ENCODE data around the gene CUEDC1. TPM values are rescaled to one million over a fixed set of nuclear protein-coding genes. Genes with fewer than 3 reads are reported as not detected.
"Not testable (repeated sequence)": the region's sequence is repeated elsewhere in the genome, so short reads cannot be mapped to it uniquely, and the experiment has no call there.

The CUEDC1 gene
- total RNA-seq, 1 donor from 2014 or later, result 14.5 TPM

DNA sequence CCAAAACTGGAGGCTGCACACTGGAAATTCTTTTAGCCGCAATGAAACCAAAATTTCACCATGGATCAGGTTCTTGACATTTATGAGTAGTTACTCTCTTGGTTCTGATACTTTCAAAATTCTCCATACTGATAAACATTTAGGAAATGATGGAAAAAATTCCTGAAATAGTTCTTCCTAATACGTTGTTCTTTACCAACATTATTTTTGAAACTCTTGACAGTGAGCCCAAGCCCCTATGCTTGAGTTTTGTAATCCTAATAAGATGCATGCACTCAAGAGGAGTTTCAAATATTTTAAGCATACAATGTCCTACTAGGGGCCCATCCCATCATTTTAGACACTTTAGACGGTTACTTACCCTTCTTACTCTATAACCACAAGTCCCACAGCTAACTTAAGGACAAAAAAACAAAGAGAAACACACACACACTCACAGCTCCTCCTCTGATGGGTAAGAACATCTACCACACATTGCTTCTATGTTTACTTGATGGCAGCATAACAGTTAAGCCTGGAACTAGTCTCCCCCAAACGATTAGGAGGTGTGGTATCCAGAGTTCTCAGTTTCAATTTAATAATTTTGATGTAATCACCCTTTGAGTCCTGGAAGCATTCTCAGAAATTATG, 29.2 kb upstream of the CUEDC1 start:
- no peak for DNase-seq (ENCODE audit: low read depth)
- no peak overlapping the region for H3K4me3 ChIP-seq (ENCODE audit: low read depth, low read length)
- TF ChIP-seq, protein P1, sequence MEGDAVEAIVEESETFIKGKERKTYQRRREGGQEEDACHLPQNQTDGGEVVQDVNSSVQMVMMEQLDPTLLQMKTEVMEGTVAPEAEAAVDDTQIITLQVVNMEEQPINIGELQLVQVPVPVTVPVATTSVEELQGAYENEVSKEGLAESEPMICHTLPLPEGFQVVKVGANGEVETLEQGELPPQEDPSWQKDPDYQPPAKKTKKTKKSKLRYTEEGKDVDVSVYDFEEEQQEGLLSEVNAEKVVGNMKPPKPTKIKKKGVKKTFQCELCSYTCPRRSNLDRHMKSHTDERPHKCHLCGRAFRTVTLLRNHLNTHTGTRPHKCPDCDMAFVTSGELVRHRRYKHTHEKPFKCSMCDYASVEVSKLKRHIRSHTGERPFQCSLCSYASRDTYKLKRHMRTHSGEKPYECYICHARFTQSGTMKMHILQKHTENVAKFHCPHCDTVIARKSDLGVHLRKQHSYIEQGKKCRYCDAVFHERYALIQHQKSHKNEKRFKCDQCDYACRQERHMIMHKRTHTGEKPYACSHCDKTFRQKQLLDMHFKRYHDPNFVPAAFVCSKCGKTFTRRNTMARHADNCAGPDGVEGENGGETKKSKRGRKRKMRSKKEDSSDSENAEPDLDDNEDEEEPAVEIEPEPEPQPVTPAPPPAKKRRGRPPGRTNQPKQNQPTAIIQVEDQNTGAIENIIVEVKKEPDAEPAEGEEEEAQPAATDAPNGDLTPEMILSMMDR (conservative IDR thresholded peaks at IDR 0.05; ENCODE audit: low read depth, low read length), result no peak

- DNase-seq (ENCODE audit: low read depth), result no peak
- H3K4me3 ChIP-seq (ENCODE audit: low read depth, low read length), result no peak overlapping the region
- TF ChIP-seq, protein P1 (conservative IDR thresholded peaks at IDR 0.05; ENCODE audit: low read depth, low read length), result no peak
Observed at GRCh38 chr17:57983446-57983845, 28.2 kb upstream of the CUEDC1 start.

GRCh38 chr17:57982452-57983170, 27.4 kb upstream of the CUEDC1 start:
- no peak for DNase-seq (ENCODE audit: low read depth)
- TF ChIP-seq, protein P1 (conservative IDR thresholded peaks at IDR 0.05; ENCODE audit: low read depth, low read length), result no peak
- H3K4me3 ChIP-seq (ENCODE audit: low read depth, low read length), result no peak overlapping the region

DNA sequence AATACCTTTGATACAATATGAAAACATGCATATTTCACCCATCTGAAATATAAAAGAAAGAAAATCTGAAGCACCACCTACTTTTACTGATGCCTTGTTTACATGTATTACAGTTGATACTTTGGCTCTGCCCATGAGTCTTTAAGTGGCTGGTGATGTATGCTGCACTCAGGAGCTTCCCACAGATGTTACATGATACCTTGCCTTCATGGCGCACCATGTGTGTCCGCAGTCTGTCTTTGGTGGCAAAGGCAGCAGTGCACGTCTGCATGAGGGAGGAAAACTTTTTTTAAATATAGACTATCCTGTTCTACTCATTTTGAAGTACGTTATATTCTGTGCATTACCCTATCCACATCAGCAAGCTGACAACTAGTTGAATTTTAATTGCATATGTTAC, 25.3 kb upstream of the CUEDC1 start:
- TF ChIP-seq, protein P1 (conservative IDR thresholded peaks at IDR 0.05; ENCODE audit: low read depth, low read length), result no peak
- no peak overlapping the region for H3K4me3 ChIP-seq (ENCODE audit: low read depth, low read length)
- DNase-seq (ENCODE audit: low read depth), result no peak

- H3K4me3 ChIP-seq (ENCODE audit: low read depth, low read length), result no peak overlapping the region
- TF ChIP-seq, protein P1 (conservative IDR thresholded peaks at IDR 0.05; ENCODE audit: low read depth, low read length), result no peak
- no peak for DNase-seq (ENCODE audit: low read depth)
Observed at GRCh38 chr17:57979076-57979475, 23.9 kb upstream of the CUEDC1 start.

DNA sequence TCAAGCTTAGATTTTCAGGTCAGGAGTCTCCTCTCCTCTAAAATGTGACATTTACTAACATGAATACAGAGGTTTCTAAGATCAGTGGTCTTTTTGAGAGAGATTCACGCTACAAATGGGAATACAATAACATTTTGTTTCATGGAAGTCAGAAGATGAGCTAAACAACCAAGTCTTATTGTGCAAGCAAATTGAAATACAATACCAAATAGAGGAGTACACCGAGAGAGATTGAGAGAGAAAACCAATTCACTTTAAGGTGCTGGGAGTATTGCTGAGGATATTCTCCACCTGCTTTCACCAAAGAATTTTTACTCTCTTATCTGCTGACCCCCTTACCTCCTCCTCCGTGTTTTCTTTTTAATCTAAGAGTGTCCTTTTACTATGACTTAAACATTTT, 21.4 kb upstream of the CUEDC1 start:
- TF ChIP-seq, protein P1 (conservative IDR thresholded peaks at IDR 0.05; ENCODE audit: low read depth, low read length), result no peak
- H3K4me3 ChIP-seq (ENCODE audit: low read depth, low read length), result no peak overlapping the region
- DNase-seq (ENCODE audit: low read depth), result no peak

- DNase-seq (ENCODE audit: low read depth), result no peak
- H3K4me3 ChIP-seq (ENCODE audit: low read depth, low read length), result no peak overlapping the region
- TF ChIP-seq, protein P1 (conservative IDR thresholded peaks at IDR 0.05; ENCODE audit: low read depth, low read length), result no peak
Observed at GRCh38 chr17:57975044-57975443, 19.8 kb upstream of the CUEDC1 start.

GRCh38 chr17:57974053-57974824, 19.0 kb upstream of the CUEDC1 start:
- not testable (repeated sequence) for H3K4me3 ChIP-seq (ENCODE audit: low read depth, low read length); DNase-seq (ENCODE audit: low read depth)
